SU-DHL-6 (cell line): ENCODE data around the gene USP16.

Experiments used
- H2AFZ ChIP-seq: fragments of 200-600 bp; sonication (generic); 2 replicates; pipeline ENCODE4 v1.6.1; 2014; ENCODE audit warnings: low read depth, mild to moderate bottlenecking, moderate library complexity, mixed read lengths, antibody characterized with exemption, low read length; ENCODE audit not compliant: severe bottlenecking
- H3F3A ChIP-seq: fragments of 200-600 bp; shearing (Covaris generic); 2 replicates; pipeline ENCODE4 v1.6.0; 2016; ENCODE audit warnings: antibody characterized with exemption, mild to moderate bottlenecking; ENCODE audit not compliant: insufficient read depth
- H3K27ac ChIP-seq: fragments of 200-600 bp; sonication (generic); 2 replicates; pipeline ENCODE4 v1.5.1; 2016; ENCODE audit warnings: low read depth, mild to moderate bottlenecking, low read length, moderate library complexity, mixed read lengths
- H3K27me3 ChIP-seq: fragments of 200-600 bp; sonication (generic), shearing (Covaris generic); 2 replicates; pipeline ENCODE4 v1.6.0; 2014; ENCODE audit warnings: mild to moderate bottlenecking, low read length
- H3K36me3 ChIP-seq: fragments of 200-600 bp; sonication (generic); 2 replicates; pipeline ENCODE4 v1.6.1; 2014; ENCODE audit warnings: mild to moderate bottlenecking, low read length, mixed read lengths
- H3K4me2 ChIP-seq: fragments of 300-600, 200-600 bp; shearing (Covaris generic), sonication (generic); 2 replicates; pipeline ENCODE4 v1.6.0; 2014; ENCODE audit warnings: low read length, low read depth, mild to moderate bottlenecking; ENCODE audit not compliant: poor library complexity, severe bottlenecking
- H3K4me3 ChIP-seq: fragments of 200-600 bp; sonication (generic); 2 replicates; pipeline ENCODE4 v1.5.1; 2014; ENCODE audit warnings: antibody characterized with exemption, low read length, mild to moderate bottlenecking, mixed read lengths; ENCODE audit not compliant: insufficient read depth, poor library complexity, severe bottlenecking
- H3K79me2 ChIP-seq: fragments of 200-600 bp; sonication (generic); 2 replicates; pipeline ENCODE4 v1.6.1; 2014; ENCODE audit warnings: mild to moderate bottlenecking, low read length, moderate library complexity; ENCODE audit not compliant: insufficient read depth
- H3K9ac ChIP-seq: fragments of 200-600 bp; sonication (generic); 2 replicates; pipeline ENCODE4 v1.7.0; 2014; ENCODE audit warnings: mild to moderate bottlenecking, low read length
- H3K9me2 ChIP-seq: fragments of 200-600 bp; sonication (generic); replicated peaks from 2 replicates; pipeline ENCODE4 v1.6.1; 2014; ENCODE audit warnings: low read length; ENCODE audit not compliant: insufficient read depth
- H3K9me3 ChIP-seq: fragments of 200-600 bp; sonication (generic); 2 replicates; pipeline ENCODE4 v1.6.1; 2014; ENCODE audit warnings: low read length, mixed read lengths; ENCODE audit not compliant: insufficient read depth
- H4K20me1 ChIP-seq: fragments of 200-600 bp; sonication (generic); 2 replicates; pipeline ENCODE4 v1.6.1; 2014; ENCODE audit warnings: low read depth, mild to moderate bottlenecking, antibody characterized with exemption, low read length, moderate library complexity, mixed read lengths
- EZH2phosphoT487 ChIP-seq: fragments of 200-600 bp; sonication (generic), shearing (Covaris generic); conservative IDR thresholded peaks from 2 replicates; pipeline ENCODE4 v1.6.1; 2018; ENCODE audit warnings: mild to moderate bottlenecking, antibody characterized with exemption, low read length, moderate library complexity, mixed read lengths
- TF ChIP-seq, protein P1 (sequence below): fragments of 200-600 bp; sonication (generic); IDR thresholded peaks from one replicate; pipeline ENCODE4 v1.5.1; 2017; ENCODE audit warnings: antibody characterized with exemption, mild to moderate bottlenecking, low read length, moderate library complexity; ENCODE audit not compliant: insufficient read depth, poor library complexity, severe bottlenecking

USP16 gene

DNA sequence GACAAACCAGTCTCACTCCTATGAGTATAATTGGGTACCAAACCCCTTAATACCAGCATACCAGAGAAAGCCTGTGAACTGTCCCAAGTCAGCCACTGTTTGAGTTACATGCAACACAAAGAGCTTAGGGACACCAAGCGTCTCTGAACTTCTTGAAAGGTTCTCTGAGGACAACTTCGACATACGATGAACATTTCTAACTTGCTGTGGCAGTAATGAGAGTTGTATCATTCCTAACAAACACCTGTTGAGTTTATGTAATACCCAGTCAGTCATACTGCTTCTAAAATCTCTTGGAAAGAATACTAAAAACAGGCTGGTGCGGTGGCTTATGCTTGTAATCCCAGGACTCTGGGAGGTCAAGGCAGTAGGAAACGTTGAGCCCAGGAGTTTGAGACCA, 30.6 kb downstream of the USP16 start:
- no peak overlapping the region for H2AFZ ChIP-seq
- no peaks in the 10 kb centered on the region; the same call in 1 of the 2 replicates for H4K20me1 ChIP-seq
- peaks cover 34% of the 10 kb centered on the region for H3K36me3 ChIP-seq
- no peak for TF ChIP-seq EZH2phosphoT487
- TF ChIP-seq, protein P1, sequence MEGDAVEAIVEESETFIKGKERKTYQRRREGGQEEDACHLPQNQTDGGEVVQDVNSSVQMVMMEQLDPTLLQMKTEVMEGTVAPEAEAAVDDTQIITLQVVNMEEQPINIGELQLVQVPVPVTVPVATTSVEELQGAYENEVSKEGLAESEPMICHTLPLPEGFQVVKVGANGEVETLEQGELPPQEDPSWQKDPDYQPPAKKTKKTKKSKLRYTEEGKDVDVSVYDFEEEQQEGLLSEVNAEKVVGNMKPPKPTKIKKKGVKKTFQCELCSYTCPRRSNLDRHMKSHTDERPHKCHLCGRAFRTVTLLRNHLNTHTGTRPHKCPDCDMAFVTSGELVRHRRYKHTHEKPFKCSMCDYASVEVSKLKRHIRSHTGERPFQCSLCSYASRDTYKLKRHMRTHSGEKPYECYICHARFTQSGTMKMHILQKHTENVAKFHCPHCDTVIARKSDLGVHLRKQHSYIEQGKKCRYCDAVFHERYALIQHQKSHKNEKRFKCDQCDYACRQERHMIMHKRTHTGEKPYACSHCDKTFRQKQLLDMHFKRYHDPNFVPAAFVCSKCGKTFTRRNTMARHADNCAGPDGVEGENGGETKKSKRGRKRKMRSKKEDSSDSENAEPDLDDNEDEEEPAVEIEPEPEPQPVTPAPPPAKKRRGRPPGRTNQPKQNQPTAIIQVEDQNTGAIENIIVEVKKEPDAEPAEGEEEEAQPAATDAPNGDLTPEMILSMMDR, result no peak
- no peak overlapping the region for H3K27ac ChIP-seq
- H3F3A ChIP-seq, result peaks cover 52% of the 10 kb centered on the region
- H3K9me2 ChIP-seq, result no peaks in the 10 kb centered on the region
- no peak overlapping the region for H3K4me2 ChIP-seq
- H3K9me3 ChIP-seq, result no peaks in the 10 kb centered on the region
- H3K9ac ChIP-seq, result no peak overlapping the region
- no peaks in the 10 kb centered on the region for H3K27me3 ChIP-seq
- 0 out of 2 replicates have a peak, but pooled peaks cover 6% of the 10 kb centered on the region for H3K79me2 ChIP-seq
- H3K4me3 ChIP-seq, result no peak overlapping the region

DNA sequence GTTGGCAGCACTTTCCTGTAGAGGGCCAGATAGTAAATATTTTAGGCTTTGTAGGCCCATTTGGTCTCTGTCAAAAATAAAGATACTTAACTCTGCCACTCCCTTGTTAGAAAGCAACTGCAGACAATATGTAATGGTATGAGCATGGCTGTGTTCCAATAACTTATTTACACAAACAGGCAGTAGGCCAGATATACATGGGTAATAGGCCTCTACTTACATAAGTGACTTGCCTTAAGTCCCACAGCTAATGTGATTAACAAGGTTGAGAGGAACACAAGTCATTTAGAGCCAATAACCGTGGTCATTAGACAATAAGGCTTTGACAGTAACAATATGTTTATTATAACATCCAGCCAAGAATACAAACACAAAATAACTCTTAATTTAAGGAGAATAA, 31.5 kb downstream of the USP16 start:
- H3F3A ChIP-seq, result peaks cover 61% of the 10 kb centered on the region
- no peaks in the 10 kb centered on the region for H3K27me3 ChIP-seq
- TF ChIP-seq EZH2phosphoT487, result no peak
- TF ChIP-seq, protein P1, result no peak
- H3K4me2 ChIP-seq, result no peak overlapping the region
- H3K27ac ChIP-seq, result no peak overlapping the region
- peaks cover 40% of the 10 kb centered on the region for H3K36me3 ChIP-seq
- H3K9me2 ChIP-seq, result no peaks in the 10 kb centered on the region
- H3K9me3 ChIP-seq, result no peaks in the 10 kb centered on the region
- peaks cover 7% of the 10 kb centered on the region; the same call in 1 of the 2 replicates for H4K20me1 ChIP-seq
- peaks cover 6% of the 10 kb centered on the region; the same call in 1 of the 2 replicates for H3K79me2 ChIP-seq
- H3K9ac ChIP-seq, result no peak overlapping the region
- H2AFZ ChIP-seq, result no peak overlapping the region
- no peak overlapping the region for H3K4me3 ChIP-seq

DNA sequence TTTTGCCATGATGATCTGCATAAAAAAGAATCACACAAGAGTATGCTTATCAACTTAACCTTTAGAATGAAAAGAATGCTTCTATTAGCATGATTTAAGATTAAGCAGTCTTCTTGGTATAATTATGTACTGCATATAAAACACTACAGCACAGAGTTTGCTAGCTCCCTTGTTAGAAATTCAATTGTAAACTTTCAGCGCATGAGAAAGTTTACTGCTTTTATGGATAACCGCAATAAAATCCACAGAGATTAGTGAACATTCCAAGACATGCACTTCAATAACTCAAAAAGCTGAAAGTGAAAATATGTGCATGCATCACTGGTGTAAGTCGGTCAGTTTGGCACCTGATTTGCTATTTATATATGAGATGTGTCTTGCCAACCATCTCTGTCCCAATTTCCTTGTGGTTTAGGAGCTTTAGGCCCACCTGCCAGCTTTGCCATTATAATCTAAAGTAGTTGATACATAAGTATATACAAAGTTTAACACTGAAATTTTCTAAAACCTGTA, 32.1 kb downstream of the USP16 start:
- H3K9me3 ChIP-seq, result no peaks in the 10 kb centered on the region
- H3K9me2 ChIP-seq, result no peaks in the 10 kb centered on the region
- peaks cover 10% of the 10 kb centered on the region; the same call in 1 of the 2 replicates for H4K20me1 ChIP-seq
- H3K9ac ChIP-seq, result no peak overlapping the region
- H3F3A ChIP-seq, result peaks cover 65% of the 10 kb centered on the region
- H3K27me3 ChIP-seq, result no peaks in the 10 kb centered on the region
- H3K27ac ChIP-seq, result no peak overlapping the region
- TF ChIP-seq EZH2phosphoT487, result no peak
- TF ChIP-seq, protein P1, result no peak
- H3K4me3 ChIP-seq, result no peak overlapping the region
- peaks cover 6% of the 10 kb centered on the region; the same call in 1 of the 2 replicates for H3K79me2 ChIP-seq
- no peak overlapping the region for H2AFZ ChIP-seq
- H3K36me3 ChIP-seq, result peaks cover 46% of the 10 kb centered on the region
- no peak overlapping the region for H3K4me2 ChIP-seq
